ENCODE measurements around the gene CTBP1. TPM values are rescaled to one million over a fixed set of nuclear protein-coding genes. Genes with fewer than 3 reads are reported as not detected.

CTBP1 gene
- total and polyA plus RNA-seq, 2 of the 8 experiments (the other 6 are each of a cell fraction or from before 2014, with no cell fraction given) = 128 to 185 TPM

DNA sequence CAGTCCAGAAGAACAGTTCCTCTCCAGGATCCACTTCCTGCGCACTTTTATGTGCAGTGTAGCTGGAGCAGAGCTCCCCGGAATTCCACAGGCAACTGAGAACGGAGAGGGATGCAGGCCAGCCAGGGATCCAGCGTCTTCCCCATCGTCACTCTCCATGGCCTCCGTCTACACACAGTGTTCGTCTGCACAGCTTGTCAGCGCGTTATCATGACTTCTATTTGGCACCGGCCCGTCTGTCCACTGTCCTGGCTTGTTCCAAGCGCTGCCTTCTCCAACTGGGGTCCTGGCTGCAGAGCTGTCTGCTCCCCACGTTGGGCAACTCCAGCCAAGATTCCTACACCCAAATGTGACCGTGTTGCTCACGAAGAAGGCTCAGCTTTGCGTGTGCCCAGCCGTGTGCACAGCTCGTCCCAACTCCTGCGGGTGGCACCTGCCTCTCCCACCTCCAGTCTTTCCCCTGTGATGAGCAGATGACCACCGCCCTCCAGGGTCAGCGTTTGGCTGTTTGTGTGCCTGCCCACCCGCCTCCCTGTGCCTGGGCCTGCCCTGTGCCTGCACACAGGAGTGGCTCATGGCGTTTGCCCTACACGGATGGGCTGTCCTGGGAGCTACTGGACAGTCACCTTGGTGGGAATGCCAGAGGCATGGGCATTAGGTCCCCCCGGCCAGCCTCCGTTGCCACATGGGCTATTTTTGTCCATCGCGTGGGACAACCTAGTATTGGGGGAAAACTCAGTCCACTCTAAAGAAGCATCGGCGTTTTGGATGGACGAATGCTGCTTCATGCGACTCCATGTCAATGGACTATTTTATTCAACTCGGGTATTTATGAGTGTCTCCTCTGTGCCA, 2.2 kb upstream of the CTBP1 start (continued):
- TF ChIP-seq, protein P1, sequence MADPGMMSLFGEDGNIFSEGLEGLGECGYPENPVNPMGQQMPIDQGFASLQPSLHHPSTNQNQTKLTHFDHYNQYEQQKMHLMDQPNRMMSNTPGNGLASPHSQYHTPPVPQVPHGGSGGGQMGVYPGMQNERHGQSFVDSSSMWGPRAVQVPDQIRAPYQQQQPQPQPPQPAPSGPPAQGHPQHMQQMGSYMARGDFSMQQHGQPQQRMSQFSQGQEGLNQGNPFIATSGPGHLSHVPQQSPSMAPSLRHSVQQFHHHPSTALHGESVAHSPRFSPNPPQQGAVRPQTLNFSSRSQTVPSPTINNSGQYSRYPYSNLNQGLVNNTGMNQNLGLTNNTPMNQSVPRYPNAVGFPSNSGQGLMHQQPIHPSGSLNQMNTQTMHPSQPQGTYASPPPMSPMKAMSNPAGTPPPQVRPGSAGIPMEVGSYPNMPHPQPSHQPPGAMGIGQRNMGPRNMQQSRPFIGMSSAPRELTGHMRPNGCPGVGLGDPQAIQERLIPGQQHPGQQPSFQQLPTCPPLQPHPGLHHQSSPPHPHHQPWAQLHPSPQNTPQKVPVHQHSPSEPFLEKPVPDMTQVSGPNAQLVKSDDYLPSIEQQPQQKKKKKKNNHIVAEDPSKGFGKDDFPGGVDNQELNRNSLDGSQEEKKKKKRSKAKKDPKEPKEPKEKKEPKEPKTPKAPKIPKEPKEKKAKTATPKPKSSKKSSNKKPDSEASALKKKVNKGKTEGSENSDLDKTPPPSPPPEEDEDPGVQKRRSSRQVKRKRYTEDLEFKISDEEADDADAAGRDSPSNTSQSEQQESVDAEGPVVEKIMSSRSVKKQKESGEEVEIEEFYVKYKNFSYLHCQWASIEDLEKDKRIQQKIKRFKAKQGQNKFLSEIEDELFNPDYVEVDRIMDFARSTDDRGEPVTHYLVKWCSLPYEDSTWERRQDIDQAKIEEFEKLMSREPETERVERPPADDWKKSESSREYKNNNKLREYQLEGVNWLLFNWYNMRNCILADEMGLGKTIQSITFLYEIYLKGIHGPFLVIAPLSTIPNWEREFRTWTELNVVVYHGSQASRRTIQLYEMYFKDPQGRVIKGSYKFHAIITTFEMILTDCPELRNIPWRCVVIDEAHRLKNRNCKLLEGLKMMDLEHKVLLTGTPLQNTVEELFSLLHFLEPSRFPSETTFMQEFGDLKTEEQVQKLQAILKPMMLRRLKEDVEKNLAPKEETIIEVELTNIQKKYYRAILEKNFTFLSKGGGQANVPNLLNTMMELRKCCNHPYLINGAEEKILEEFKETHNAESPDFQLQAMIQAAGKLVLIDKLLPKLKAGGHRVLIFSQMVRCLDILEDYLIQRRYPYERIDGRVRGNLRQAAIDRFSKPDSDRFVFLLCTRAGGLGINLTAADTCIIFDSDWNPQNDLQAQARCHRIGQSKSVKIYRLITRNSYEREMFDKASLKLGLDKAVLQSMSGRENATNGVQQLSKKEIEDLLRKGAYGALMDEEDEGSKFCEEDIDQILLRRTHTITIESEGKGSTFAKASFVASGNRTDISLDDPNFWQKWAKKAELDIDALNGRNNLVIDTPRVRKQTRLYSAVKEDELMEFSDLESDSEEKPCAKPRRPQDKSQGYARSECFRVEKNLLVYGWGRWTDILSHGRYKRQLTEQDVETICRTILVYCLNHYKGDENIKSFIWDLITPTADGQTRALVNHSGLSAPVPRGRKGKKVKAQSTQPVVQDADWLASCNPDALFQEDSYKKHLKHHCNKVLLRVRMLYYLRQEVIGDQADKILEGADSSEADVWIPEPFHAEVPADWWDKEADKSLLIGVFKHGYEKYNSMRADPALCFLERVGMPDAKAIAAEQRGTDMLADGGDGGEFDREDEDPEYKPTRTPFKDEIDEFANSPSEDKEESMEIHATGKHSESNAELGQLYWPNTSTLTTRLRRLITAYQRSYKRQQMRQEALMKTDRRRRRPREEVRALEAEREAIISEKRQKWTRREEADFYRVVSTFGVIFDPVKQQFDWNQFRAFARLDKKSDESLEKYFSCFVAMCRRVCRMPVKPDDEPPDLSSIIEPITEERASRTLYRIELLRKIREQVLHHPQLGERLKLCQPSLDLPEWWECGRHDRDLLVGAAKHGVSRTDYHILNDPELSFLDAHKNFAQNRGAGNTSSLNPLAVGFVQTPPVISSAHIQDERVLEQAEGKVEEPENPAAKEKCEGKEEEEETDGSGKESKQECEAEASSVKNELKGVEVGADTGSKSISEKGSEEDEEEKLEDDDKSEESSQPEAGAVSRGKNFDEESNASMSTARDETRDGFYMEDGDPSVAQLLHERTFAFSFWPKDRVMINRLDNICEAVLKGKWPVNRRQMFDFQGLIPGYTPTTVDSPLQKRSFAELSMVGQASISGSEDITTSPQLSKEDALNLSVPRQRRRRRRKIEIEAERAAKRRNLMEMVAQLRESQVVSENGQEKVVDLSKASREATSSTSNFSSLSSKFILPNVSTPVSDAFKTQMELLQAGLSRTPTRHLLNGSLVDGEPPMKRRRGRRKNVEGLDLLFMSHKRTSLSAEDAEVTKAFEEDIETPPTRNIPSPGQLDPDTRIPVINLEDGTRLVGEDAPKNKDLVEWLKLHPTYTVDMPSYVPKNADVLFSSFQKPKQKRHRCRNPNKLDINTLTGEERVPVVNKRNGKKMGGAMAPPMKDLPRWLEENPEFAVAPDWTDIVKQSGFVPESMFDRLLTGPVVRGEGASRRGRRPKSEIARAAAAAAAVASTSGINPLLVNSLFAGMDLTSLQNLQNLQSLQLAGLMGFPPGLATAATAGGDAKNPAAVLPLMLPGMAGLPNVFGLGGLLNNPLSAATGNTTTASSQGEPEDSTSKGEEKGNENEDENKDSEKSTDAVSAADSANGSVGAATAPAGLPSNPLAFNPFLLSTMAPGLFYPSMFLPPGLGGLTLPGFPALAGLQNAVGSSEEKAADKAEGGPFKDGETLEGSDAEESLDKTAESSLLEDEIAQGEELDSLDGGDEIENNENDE (IDR thresholded peaks at IDR 0.05; ENCODE audit: insufficient replicate concordance, low read length) = no peak
- TF ChIP-seq FOSL1 (IDR thresholded peaks at IDR 0.05; ENCODE audit: insufficient read depth, low read depth, low read length) = no peak
